Endometrial microvascular endothelial cells (primary cell): ENCODE data around the gene CD68. TPM values are rescaled to one million over a fixed set of nuclear protein-coding genes. Genes with fewer than 3 reads are reported as not detected.

ENCODE experiments used
- in situ Hi-C: cut with HindIII; loops from 2 replicates; pipeline ENCODE4 v1.10.0; 2017; ENCODE audit warnings: low sequenced_read_pairs, low pct_unique_long_range_greater_than_20kb; ENCODE audit errors: inconsistent ontology term
- total RNA-seq: library from RNA; depleted of rRNA; stranded (reverse); fragments of >200 nt; gene quantifications from one replicate; pipeline ENCODE4 v1.2.3, GENCODE V29; 2015; ENCODE audit errors: inconsistent ontology term

The CD68 gene, protein sequence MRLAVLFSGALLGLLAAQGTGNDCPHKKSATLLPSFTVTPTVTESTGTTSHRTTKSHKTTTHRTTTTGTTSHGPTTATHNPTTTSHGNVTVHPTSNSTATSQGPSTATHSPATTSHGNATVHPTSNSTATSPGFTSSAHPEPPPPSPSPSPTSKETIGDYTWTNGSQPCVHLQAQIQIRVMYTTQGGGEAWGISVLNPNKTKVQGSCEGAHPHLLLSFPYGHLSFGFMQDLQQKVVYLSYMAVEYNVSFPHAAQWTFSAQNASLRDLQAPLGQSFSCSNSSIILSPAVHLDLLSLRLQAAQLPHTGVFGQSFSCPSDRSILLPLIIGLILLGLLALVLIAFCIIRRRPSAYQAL
- total RNA-seq = 22.9 TPM

DNA sequence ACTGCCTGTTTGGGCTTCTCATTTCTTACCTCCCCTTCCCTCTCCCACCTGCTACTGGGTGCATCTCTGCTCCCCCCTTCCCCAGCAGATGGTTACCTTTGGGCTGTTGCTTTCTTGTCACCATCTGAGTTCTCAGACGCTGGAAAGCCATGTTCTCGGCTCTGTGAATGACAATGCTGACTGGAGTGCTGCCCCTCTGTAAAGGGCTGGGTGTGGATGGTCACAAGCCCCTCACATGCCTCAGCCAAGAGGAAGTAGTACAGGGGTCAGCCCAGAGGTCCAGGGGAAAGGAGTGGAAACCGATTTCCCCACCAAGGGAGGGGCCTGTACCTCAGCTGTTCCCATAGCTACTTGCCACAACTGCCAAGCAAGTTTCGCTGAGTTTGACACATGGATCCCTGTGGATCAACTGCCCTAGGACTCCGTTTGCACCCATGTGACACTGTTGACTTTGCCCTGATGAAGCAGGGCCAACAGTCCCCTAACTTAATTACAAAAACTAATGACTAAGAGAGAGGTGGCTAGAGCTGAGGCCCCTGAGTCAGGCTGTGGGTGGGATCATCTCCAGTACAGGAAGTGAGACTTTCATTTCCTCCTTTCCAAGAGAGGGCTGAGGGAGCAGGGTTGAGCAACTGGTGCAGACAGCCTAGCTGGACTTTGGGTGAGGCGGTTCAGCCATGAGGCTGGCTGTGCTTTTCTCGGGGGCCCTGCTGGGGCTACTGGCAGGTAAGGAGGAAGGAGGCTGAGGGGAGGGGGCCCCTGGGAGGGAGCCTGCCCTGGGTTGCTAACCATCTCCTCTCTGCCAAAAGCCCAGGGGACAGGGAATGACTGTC is at the start of gene CD68:
TSS of gene CD68 (plus strand) at position 638 of the 833 bp plus-strand sequence. CDS start at position 678, 40 bp downstream.
- in situ Hi-C loops = no loop called here

DNA sequence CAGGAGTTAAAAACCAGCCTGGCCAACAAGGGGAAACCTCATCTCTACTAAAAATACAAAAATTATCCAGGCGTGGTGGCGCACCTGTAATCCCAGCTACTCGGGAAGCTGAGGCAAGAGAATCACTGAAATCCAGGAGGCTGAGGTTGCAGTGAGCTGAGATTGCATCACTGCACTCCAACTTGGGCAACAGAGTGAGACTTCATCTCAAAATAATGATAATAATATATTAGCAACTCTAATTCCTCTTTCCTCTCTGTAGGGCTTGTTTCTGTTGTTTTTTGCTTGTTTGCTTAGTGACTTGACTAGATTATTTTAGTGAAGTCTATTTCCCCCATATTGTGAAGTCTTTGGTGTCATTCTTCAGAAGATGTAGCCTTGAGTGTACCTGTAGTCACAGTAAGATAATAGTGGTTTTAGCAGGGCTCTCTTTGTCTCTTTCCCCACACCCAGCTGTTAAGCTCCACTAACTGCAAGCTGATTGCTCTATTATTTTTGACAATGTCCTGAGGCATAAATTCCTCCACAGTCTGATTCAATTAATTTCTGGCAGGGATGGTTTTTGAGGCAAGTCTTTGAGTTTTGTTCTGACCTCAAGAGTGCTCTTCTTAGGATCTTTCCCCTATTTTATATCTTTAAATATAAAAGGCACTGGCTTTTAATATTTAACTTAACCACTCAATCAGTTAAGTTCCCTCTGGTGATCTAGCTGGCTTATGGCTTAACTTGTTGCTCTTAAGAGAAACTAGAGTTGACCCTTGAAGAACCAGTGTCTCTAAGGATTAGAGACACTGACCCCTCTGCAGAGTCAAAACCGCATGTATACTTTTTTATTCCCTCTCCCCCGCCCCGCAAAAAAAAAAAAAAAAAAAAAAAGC is 49.2 kb upstream of the CD68 start:
- in situ Hi-C loops = no loop called here

DNA sequence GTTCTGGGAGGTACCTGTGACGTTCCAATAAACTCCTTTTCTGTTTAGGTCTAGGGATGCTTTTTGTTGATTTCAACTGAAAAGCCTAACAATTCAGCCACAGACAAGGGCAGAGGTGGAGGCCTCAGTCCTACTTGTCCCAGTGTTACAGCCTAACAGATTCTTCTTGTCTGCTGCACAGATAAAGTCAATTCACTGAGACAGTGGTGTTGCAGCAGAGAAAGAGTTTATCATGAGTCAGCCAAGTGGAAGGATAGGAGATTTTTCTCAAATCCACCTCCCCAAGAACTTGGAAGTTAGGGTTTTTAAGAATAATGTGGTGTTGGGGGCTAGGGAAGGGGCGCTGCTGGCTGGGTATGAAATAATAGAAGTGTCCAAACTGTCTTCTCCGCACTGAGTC is 41.4 kb upstream of the CD68 start:
- in situ Hi-C loops = no loop called here

DNA sequence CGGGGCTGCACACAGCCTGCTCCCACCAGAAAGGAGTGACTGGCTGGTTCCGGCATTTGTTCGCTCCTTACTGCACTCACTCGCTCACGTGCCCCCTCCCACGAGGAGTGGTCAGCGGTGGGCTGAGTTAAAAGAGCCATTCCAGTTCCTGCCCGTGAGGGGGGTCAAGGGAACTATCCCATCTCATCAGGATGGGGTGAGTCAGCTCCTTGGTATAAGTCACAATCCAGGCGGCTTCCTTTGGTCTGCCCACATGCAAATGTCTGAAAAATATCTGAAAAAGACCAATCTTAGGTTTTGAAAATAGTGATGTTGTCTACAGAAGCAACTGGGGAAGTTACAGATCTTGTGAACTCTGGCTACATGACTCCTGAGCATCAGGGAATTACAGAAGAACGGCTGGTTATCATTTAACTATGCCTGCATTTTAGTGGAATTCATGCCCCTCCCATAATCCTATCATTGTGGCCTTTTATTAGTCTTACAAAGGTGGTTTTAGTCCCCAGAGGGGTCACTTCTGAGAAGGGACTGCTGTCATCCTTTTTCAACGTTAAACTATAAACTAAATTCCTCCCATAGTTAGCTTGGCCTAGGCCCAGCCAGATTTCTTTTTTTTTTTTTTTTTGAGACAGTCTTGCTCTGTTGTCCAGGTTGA is 40.4 kb upstream of the CD68 start:
- in situ Hi-C loops = no loop called here

DNA sequence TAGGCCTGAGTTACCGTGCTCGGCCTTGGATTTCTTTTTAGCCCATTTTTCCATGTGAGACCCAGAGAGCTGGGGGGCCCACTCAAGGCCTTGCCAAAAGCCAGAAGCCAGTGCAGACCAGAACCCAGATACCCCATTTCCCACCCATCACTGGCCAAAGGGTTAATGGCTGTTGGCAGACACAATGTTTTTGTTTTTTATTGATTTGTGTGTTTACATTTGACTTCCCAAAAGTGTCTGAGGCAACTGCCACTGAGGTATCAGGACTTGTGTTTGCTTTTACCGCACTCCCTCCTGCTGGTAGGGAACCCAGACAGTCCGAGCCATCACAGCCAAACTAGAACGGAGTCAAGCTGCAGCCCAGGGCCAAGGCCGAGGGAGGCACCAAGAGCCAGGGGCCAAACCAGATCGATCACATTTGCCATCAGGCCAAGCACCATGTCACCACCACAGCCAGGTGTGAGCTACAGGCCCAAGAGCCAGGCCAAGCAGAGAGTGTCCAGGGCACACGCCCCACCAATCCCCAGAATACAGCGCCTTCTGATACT is 38.3 kb upstream of the CD68 start:
- in situ Hi-C loops = no loop called here

DNA sequence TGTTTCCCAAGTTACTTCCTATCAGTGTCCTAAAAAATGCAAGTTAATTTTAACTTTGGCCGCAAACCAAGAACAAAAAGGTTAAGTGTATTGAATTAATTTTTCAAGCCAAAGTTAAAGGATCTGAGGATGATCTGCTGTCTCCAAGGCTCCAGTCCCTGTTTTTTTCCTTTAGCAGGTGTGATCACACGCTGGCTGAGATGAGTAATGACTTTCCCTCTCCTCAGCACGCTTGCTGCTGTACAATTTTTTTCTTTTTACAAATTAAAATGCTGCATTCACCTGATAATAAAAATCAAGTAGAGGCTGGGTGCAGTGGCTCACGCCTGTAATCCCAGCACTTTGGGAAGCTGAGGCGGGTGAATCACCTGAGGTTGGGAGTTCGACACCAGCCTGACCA is 34.5 kb upstream of the CD68 start:
- in situ Hi-C loops = no loop called here

DNA sequence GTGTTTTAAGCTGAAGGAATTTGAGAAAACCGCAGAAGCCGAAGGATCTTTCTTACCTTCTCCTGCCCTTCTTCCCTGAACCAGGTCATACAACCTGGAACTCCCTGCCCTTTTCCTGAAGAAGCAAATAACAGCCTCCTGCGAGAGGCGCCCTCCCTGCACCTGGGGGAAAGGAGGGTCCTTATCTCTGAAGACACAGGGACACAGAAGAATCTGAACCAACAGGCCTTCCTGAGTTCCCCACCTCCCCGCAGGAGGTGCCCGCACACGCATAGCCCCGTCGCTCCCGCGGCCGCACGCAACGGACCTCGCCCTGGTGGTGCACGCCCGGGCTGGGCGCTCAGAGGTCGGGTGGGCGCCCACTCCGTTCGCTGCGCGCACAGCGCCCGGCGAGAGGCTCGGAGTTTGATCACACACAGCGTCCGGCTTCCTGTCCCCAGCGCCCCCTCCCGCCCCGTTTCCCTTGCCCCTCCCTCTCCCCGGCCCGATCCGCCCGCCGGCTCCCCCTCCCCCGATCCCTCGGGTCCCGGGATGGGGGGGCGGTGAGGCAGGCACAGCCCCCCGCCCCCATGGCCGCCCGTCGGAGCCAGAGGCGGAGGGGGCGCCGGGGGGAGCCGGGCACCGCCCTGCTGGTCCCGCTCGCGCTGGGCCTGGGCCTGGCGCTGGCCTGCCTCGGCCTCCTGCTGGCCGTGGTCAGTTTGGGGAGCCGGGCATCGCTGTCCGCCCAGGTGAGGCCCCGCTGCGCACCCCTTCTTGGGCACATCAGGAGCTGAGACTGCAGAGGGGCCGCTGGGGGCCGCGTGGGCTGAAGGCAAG is 30.6 kb upstream of the CD68 start, which contains the start of gene TNFSF12:
TSS of gene TNFSF12 (plus strand) at position 474 of the 816 bp plus-strand sequence. CDS start at position 570, 96 bp downstream.
- in situ Hi-C loops = no loop called here

DNA sequence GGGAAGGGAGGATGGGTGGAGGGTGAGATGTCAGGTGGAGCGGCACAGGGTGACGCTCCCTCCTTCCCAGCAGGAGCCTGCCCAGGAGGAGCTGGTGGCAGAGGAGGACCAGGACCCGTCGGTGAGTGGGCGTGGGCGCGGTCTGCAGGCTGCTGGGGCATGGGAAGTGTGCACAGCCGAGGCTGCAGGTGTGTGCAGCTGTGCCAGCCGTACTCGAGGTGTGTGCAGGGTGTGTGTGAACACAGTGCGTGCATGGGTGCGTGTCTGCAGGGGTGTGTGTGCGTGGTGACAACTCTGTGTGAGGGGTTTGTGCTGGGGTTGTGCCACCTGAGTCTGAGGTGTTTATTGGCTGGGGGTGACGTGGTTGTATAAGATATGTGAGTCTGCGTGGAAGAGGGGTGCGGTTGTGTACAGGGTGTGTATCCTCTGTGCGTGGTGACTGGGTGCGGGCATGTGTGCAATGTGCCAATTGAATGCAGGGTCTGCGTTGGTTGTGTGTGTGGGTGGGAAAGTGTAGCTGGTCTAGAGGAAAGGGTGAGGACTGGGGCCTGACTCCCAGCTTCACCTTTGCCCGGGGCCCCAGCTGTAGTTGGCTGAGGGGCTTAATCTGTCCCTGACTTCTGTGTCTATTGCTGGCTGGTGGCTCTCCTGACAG is 29.9 kb upstream of the CD68 start:
- in situ Hi-C loops = loop anchor here (25.0 kb wide), 1 partner anchor 87 kb away; no protein-coding TSS in a partner anchor

DNA sequence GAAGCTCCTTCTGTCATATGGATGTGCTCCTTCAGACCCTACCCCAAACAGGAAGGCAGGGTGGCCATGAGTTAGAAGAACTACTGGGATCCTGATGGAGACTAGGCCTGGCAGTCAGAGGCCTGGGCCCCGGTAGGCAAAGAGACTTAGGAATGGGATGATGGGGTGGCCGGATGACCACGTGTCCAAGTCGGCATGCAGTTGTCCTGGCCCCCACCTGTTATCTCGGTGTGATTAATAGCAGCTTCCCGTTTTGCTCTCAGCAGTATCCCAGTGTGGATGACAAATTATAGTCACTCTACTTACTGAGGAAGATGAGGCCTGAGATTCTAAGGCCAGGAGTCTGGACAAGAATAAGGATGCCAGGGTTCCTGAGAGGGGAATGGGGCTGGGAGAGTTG is 29.1 kb upstream of the CD68 start:
- in situ Hi-C loops = loop anchor here (25.0 kb wide), 1 partner anchor 88 kb away; no protein-coding TSS in a partner anchor

DNA sequence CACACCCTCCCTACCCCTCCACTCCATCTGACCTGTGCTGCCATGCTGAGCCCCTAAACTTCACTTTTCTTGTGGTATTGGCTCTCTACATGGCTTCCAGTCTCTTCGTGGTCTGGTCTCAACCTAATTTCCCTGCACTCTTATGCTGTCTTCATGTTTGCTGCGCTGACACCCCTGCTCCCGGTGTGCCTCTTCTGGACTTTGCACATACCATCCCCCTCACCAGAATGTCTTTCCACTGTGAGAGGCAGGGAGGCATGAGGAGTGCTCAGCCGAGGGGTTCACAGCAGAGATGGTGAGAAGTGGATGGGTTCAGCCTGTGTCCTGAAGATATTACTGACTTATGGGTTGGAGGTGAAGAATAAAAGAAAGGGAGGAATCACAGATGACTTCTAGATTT is 28.0 kb upstream of the CD68 start:
- in situ Hi-C loops = loop anchor here (25.0 kb wide), 1 partner anchor 89 kb away; no protein-coding TSS in a partner anchor

DNA sequence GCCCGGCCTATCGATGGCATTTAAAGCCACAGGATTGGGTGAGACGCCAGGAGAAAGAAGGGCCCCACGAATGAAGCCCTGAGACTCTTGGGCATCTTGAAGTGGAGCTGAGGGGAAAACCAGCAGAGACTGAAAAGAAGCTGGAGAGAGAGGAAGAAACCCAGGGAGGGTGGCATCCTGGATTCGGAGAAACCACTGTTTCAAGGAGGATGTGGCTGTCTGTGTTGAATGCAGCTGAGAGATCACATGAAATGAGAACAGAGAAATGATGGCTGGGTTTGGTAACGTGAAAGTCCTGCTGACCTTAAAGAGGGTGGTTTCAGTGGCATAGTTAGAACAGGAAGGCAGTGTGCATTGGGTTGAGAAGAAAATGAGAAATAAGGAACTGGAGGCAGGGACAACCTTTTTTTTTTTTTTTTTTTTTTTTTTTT is 26.8 kb upstream of the CD68 start:
- in situ Hi-C loops = loop anchor here (25.0 kb wide), 1 partner anchor 90 kb away; no protein-coding TSS in a partner anchor

DNA sequence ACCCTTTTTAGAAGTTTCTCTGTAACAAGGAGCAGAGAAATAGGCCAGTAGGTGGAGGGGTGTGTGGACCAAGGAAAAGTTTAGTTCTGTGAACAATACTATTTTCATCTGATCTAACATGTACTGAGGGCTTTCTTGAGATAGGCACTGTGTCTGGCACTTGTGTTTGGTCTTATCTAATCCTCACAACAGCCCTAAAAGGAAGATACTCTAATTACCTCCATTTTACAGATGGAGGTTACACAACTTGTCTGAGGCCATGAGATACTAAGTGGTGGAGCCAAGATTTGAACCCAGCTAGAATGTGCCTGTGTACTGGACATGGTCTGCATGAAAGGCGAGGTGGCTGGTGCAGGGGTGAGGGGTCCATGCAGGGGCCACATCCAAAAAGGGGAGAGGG is 26.1 kb upstream of the CD68 start:
- in situ Hi-C loops = loop anchor here (25.0 kb wide), 1 partner anchor 91 kb away; no protein-coding TSS in a partner anchor

DNA sequence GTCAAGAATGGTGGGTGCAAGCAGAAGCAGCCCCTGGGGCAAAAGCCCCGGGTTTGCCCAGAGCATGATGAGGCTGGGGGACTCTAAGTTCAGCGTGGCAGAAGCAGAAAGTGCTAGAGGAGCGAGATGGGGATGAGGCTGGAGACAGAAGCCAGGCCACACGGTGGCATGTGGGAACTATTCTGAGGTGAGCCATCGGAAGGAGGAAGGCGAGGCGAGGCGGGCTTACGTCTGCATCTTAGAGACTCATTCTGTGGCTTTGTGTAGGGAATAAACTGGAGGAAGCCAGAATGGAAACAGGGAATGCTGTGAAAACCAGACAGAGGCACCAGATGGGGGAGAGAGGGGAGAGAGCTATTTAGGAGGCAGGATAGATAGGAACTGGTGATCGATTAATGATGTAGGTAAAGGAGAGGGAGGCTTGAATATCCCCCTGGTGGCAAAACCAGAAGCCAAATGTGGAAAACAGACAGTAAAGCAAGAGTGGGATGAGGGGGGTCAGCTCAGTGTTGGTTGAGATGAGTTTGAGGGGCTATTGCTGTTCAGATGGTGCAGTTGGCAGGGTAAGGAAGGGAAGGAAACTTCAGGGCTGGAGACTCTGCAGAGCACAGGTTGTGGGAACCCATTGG is 24.0 kb upstream of the CD68 start:
- in situ Hi-C loops = loop anchor here (25.0 kb wide), 1 partner anchor 93 kb away; no protein-coding TSS in a partner anchor

DNA sequence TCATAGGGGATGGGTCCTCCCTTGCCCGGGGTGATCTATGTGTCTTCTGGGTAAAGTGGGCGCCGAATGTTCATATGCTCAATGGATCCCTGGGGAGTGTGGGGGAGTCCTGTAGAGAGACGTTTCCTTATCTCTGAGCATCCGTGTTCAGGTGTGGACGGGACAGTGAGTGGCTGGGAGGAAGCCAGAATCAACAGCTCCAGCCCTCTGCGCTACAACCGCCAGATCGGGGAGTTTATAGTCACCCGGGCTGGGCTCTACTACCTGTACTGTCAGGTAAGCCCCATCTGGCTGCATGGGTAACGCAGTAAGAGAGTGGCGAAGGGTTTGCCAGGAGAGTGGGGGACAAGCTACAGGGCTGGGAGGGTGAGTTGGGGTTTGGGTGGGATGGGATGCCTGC is 22.8 kb upstream of the CD68 start:
- in situ Hi-C loops = loop anchor here (25.0 kb wide), 1 partner anchor 94 kb away; no protein-coding TSS in a partner anchor

DNA sequence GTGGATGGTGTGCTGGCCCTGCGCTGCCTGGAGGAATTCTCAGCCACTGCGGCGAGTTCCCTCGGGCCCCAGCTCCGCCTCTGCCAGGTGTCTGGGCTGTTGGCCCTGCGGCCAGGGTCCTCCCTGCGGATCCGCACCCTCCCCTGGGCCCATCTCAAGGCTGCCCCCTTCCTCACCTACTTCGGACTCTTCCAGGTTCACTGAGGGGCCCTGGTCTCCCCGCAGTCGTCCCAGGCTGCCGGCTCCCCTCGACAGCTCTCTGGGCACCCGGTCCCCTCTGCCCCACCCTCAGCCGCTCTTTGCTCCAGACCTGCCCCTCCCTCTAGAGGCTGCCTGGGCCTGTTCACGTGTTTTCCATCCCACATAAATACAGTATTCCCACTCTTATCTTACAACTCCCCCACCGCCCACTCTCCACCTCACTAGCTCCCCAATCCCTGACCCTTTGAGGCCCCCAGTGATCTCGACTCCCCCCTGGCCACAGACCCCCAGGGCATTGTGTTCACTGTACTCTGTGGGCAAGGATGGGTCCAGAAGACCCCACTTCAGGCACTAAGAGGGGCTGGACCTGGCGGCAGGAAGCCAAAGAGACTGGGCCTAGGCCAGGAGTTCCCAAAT is 22.2 kb upstream of the CD68 start:
- in situ Hi-C loops = loop anchor here (25.0 kb wide), 1 partner anchor 95 kb away; no protein-coding TSS in a partner anchor
